OCI-M2 (cell line): ENCODE measurements around the gene DMXL2.
"Not testable (repeated sequence)": the region's sequence is repeated elsewhere in the genome, so short reads cannot be mapped to it uniquely, and the experiment has no call there.

Experiments used
- DNase-seq: peaks from one replicate; lab custom pipeline; 2025; ENCODE audit not compliant: unreplicated experiment; lab: John Stamatoyannopoulos, UW

Gene DMXL2

DNA sequence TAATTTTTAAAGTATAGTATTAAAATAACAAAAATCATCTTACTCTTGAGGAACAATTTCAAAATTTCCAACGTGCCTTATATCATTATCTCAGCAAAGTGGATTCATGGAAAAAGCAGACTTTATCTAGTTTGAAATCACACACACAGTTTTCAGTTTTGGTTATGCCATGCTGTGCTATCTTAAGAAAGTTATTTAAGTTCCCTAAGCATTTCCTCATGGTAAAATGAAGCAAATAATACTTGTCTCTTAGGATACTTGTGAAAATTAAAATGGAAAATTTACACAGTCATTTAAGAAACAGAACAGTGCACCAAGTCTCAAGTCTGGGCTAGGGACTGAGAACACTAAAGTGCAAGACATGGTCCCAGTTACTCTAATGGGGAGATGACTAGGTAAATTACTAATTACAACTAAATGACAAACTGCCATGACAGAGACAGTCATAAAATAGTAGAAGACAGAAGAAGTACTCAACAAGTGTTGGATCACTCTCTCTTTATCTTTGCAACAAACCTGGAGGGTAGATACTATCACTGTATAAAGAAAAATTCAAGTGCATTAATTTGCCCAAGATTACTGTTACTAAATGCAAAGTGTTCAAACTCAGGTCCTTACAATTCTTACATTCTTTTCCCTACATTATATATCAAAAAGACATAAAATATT, 44.8 kb downstream of the DMXL2 start:
- no peak for DNase-seq

DNA sequence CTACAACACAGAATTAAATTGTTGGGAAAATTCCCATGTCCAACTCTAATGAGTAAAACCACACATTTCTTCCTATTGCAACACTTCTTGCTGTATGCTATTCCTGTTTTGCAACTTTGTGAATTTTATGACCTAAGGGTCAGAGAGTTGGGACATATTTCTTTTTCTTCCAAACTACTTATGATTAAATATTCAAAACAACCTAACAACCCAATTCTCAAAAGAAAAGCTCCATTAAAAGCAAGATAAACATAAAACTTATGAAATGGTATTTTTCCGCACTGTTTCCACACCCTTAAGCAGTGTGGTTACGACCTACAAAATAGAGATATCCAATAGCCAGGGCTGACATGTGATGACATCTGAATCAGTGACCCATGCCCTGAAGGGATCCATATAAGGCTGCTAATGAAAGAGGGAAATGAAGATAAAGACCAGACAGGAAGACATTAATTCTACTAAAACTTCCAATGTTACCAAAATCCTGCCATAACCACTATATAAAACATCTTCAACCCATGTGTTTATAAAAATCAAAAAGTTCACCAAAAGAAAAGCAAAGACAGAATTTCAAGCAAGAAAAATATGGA, 45.6 kb downstream of the DMXL2 start:
- no peak for DNase-seq

DNA sequence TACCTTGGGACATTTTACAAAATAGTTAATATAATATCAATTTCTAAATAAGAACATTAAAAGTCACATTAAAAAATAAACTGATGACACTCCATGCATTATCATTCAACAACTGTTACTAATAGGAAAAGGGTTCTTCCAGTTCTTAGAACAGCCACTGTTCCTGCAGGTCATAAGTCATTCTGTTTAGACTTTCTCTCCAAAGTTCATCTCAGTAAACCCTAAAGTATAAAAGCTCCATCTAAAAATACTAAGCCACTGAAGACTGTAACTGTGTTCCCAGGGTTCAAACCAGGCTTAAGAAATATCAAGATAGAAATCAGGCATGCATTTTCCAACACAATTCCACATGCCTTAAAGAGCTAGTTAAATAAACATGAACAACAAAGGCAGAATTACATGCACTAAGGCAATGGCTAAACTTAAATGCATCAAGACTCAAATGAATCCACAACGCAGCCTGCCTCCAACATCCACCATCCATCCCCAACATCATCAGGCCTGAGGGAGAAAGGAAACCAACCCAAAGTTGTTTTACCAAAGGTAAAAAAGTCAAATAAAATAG, 46.2 kb downstream of the DMXL2 start:
- no peak for DNase-seq

DNA sequence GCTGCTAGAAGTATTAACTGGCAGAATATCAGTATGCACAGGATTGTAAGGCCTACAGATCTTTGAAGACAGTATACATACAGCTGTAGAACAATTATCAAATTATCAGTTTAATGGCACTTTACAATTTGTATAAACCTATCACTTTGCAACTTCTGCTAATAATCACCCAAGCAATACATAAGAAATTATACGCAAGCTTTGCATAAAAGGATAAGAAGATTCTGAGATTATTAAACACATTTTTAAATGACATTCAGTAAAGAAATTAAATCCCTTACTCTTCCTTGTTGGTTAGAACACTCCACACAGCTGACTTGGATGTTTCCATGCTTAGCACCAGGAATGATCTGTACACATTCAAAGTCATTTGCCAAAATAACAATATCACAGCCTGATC, 46.8 kb downstream of the DMXL2 start:
- no peak for DNase-seq

DNA sequence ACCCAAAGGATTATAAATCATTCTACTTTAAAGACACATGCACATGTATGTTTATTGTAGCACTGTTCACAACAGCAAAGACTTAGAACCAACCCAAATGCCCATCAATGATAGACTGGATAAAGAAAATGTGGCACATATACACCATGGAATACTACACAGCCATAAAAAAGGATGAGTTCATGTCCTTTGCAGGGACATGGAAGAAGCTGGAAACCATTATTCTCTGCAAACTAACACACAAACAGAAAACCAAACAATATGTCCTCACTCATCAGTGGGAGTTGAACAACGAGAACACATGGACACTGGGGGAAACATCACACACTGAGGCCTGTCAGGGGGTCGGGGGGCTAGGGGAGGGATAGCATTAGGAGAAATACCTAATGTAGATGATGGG, 49.2 kb downstream of the DMXL2 start:
- DNase-seq: not testable (repeated sequence)

DNA sequence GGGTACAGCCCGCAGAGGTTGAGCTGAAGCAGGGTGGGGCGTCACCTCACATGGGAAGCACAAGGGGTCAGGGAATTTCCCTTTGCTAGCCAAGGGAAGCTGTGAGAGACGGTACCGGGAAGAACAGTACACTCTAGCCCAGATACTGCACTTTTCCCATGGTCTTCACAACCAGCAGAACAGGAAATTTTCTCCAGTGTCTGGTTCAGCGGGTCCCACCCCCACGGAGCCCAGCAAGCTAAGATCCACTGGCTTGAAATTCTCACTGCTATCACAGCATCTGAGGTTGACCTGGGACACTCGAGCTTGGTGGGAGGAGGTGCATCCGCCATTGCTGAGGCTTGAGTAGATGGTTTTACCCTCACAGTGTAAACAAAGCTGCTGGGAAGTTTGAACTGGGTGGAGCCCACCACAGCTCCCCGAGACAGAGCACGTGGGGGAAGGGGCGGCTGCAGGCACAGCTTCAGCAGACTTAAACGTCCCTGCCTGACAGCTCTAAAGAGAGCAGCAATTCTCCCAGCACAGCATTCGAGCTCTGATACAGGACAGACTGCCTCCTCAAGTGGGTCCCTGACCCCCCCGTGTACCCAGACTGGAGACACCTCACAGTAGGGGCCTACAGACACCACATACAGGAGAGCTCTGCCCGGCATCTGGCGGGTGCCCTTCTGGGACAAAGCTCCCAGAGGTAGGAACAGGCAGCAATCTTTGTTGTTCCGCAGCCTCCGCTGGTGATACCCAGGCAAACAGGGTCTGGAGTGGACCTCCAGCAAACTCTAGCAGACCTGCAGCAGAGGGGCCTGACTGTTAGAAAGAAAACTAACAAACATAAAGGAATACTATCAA, 53.4 kb downstream of the DMXL2 start:
- not testable (repeated sequence) for DNase-seq

DNA sequence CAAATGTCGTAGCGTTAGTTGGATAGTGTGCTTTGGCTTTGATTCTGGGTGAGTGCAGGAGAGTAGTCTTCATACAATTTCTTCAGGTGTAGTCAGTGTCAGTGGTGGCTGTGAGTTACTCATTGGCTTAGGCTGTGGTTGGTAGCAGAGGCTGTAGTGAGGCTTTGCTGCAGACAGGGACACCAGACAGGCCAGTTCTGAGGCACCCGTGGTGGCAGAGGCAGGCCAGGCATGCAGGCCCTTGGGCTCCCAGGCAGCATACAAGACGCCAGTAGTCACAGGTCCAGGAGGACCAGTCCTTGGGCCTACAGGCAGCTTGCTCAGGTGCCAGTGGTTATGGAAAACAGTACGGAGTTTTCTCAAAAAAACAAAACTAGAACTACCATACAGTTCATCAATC, 61.3 kb downstream of the DMXL2 start:
- no peak for DNase-seq

DNA sequence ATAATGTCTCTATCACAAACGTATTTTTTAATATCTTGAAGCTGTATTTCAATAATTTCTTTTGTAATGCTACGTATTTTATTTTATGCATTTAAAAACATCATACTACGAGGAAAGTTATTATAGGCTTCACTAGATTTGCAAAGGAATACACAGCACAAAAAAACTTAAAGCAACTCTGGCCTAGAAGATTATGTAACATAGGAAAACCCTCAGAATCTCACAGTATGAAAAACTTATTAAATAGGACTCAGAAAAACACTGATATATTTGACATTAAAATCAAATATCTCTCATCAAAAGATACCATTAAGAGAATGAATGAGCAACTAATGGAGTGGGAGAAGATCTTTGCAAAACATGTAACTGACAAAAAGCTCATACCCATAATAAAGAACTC, 63.7 kb downstream of the DMXL2 start:
- no peak for DNase-seq

DNA sequence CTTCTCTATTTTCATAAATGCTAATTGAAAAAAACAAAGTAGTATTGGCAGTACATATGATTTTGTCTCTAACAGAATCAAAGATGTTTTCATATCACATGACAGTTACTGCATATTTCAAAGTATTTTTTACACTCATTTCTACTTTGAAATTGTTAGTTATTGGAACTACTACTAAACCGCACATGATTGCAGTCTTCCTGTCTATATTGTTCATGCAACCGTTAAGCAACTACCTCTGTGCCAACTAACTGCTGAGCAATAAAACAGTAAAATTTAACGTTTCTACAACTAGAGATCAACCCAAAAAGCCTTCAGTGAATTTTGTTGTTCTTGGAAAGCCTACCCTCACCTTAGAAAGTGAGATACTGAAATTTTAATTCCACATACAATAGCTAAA, 64.2 kb downstream of the DMXL2 start:
- no peak for DNase-seq

DNA sequence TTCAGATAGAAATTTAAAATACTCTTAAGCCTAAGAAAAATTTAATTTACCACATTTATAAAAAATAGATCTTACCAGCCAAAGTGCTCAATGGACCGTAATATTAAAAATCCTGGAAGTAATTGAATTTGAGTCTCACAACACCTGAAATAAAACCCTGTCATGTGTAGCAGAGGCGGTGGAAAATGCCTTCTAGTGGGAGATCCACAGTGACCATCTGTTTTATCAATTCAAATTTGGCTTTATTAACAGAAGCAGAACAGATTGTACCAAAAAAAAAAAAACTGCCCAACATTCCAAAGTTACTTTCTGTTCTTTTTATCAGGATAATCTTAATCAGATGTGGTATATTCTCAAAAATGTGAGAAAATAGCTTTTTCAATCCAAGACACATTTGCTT, 71.7 kb downstream of the DMXL2 start:
- no peak for DNase-seq

DNA sequence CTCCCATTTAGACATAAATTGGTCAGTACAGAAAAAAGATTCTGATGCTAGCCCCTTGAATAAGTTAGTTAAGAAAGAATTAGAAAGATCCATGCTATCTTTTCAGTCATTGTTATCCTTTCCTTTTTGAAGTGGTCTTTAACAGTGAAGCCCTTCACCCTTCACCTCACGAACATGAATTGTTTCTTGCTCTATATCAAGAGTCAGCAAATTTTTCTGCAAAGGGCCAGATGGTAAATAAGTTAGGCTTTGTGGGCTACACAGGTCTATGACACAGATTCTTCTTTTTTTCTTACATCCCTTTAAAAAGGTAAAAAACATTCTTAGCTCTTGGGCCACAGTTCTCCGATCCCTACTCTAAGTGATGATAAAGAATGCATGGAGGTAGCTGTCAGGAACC, 74.9 kb downstream of the DMXL2 start:
- no peak for DNase-seq

DNA sequence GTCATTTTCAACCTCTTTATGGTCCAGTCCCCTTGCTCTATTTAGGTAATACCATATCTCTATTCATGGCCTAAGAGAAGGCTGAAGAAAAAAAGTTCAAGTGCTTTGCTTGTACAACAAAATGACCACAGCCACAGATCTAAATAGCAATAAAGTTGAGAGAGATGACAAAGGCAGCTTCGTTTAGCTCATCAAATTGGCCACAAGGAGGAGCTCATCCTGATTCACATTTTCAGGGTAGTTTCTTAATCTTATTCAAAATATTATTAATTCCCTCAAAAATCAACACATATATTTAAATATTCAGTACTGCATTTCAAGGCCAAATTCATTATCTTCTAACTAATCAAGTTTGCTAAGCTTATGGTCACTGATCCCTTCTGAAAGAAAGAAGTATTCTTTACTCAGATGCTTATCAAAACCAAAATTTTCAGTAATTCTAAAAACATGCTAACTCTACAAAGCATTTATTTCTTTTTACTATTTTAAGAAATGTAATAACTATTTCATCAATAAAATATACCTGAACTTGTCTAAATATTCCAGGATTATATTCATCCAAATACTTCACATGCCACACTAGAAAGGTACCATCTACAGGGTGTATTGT, 85.5 kb downstream of the DMXL2 start:
- no peak for DNase-seq

DNA sequence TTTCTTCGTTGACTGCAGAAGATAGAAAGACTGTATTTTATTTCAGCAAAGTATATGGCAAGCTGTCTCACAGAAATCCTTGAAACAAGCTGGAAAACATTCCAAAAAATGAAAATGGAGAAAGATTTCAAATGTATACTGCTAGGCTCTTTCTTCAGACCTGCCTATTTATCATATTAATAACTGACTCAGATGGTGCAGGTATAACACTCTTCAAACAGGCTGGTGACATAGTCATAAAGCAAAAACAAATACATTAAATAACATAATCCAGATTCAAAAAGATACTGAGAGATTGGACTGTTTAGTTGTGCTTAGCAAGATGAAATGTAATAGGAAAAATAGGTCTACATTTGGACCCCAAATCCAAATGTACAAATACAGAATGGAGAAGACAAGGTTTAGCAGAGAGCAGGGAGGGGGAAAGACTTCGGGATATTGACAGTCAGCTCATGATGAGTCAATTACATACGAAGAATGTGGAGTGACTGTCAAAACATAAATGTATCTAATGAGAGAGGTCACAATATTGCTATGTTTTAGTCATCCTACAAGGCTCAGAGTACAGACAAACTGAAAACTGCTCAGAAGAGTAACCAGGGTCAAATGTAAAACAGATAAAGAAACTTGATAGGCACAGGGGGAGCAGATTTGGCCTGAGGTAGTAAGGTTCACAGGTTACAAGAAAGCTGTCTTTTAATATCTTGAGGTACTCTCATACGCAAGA, 88.7 kb downstream of the DMXL2 start:
- DNase-seq: no peak

DNA sequence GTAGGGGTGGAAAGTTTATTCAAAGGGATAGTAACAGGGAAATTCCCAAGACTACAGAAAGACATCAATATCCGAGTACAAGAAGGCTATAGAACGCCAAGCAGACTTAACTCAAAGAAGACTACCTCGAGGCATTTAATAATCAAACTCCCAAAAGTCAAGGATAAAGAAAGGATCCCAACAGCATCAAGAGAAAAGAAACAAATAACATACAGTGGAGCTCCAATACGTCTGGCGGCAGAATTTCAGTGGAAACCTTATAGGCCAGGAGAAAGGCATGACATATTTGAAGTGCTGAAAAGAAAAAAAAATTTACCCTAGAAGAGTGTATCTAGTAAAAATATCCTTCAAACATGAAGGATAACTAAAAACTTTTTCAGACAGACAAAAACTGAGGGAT, 95.6 kb downstream of the DMXL2 start:
- DNase-seq: no peak

DNA sequence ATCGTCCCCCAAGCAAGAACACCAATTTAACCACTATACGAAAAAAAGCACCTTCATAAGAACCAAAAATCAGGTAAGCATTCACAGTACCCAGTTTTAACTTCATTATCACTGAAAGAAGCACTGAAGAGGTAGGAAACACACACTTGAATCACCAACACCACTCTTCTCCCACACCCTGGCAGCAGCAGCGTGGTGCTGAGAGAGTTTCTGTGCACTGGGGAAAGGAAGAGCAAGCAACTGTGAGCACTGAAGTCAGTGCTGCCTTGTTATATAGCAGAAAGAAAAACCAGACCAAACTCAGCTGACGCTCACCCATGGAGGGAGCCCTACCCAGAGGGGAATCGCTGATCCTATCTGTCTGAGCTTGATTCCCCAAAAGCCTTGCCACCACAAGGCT, 98.2 kb downstream of the DMXL2 start:
- no peak for DNase-seq

DNA sequence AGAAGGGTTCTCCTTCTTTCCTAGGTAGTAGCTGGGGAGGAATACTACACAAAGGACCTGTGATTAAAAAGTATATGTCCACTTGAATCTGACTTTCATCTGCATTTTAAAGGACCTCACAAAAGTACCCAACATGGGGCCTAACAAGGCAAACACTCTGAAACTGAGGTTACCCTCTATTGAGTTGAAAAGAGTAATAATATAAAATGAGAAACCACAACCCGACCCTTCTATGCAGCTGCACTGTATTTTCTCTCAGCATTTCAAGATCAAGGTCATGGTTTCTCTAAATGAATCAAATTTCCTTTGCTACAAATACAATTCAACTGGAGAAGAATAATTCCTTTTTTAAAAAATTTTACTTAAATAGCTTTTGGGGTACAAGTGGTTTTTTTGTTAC, 106.3 kb downstream of the DMXL2 start:
- DNase-seq: no peak

DNA sequence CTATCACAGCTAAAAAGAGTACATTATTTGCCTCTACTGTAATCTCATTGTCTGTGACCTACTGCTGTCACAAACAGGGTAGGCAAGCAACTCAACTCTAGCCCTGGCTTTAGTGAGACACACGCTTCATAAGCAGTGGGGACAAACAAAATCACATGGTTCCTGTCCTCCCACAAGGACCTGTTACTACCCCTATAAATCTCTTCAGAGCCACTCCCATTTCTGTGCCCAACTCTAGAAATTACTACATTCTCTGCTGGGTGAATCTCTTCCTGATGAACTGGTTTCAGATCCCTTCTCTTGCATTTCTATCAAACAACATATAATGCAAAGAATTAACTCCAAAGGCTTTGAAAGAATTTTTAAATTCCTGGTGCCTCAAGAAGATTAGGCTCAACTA, 117.3 kb downstream of the DMXL2 start:
- DNase-seq: no peak

DNA sequence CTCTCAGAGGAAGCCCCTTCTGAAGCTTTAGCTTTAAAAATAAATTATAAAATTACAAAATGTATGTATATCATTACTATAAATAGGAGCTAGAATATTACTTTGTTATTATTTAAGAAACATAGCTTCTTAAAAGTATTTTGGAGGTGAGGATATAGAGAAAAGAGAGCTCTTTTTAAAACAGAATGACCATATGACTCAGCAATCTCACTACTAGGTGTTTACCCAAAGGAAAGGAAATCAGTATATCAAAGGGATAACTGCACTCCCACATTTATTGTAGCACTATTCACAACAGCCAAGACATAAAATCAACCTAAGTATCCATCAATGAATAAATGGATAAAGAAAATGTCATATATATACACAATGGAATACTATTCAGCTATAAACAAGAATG, 119.6 kb downstream of the DMXL2 start:
- DNase-seq: no peak

DNA sequence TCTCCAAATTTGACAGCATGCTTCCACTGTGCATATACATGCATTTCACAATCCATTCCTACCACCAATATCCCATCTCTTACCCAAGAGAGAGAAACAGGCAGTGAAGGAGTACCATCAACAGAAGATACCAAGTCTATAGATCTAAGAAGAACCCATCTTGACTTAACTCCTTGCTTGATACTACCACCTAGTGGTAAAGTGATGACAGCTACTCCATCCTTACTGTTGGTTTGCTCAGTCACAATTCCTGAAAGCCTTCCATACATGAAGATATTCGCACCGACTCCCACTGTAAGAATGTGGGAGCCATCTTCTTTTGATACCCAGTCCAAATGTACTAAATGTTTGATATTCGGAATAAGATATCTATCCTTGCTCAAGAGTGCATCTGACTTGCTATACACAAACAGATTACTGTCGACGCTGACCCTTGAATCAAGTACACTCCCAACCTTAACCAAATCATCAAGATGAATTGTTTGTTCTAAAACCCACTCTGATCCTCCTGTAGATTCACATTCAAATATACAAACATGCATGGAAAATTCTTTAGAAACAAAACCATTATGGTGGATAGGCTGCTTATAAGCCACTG, 123.1 kb downstream of the DMXL2 start:
- no peak for DNase-seq

DNA sequence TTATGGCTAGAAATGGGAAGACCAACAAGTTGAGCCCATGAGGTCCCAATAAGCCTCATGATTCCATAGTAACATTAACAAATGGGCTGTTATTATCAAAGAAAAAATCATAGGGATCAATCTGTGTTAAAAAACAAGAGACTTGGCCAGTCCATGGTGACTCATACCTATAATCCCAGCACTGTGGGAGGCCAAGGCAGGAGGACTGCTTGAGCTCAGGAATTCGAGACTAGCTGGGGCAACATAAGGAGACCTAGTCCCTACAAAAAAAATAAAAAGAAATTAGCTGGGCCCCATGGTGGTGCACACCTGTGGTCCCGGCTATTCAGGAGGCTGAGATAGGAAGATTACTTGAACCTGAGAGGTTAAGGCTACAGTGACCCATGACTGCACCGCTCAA, 124.8 kb downstream of the DMXL2 start:
- DNase-seq: no peak

DNA sequence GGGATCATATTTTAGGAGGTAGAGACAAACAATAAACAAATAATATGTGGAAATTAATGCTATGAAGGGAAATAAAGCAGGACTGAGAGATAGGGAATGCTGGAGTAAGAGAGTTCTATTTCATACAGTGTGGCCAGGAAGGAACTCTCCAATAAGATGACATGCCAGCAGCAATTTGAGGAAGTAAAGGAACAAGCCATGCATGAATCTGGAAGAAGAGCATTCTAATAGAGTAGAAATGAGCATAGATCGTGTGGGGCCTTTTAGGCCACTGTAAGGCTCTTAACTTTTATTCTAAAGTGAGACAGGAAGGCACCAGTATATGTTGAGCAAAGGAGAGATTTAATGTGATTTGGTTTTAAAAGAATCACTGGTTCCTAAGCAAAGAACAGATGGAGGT, 126.3 kb downstream of the DMXL2 start:
- DNase-seq: no peak
